Uterus (tissue), 4 donors: ENCODE measurements around the gene TTLL10. TPM values are rescaled to one million over a fixed set of nuclear protein-coding genes. Genes with fewer than 3 reads are reported as not detected.

Experiments
- DNase-seq, 2 donors: peaks; one replicate each; pipeline ENCODE4 v3.0.0-alpha.2; 2019 to 2020
- H3K27ac ChIP-seq, 2 donors: fragments of 200-600 bp; sonication (generic); 1 replicate in 1 of 2; 2 replicates in 1 of 2; pipeline ENCODE4 v1.5.1; 2016 to 2018
- H3K27me3 ChIP-seq, 2 donors: fragments of 200-600 bp; sonication (generic); one replicate each; pipeline ENCODE4 v1.5.1; 2018 to 2019; ENCODE audit warnings: control low read depth in 1 of 2
- H3K36me3 ChIP-seq, 2 donors: fragments of 200-600 bp; sonication (generic); one replicate each; pipeline ENCODE4 v1.5.1; 2019; ENCODE audit warnings: control low read depth in 1 of 2
- H3K4me1 ChIP-seq, 2 donors: fragments of 200-600 bp; sonication (generic); one replicate each; pipeline ENCODE4 v1.5.1; 2018 to 2019; ENCODE audit warnings: control low read depth in 1 of 2
- H3K4me3 ChIP-seq, 2 donors: fragments of 200-600 bp; sonication (generic); 1 replicate in 1 of 2; 2 replicates in 1 of 2; pipeline ENCODE4 v1.5.1; 2018 to 2019; ENCODE audit warnings: mild to moderate bottlenecking in 1 of 2
- H3K9me3 ChIP-seq, 2 donors: fragments of 200-600 bp; sonication (generic); one replicate each; pipeline ENCODE4 v1.5.1; 2019; ENCODE audit warnings: control low read depth in 1 of 2
- POLR2A ChIP-seq, 2 donors: fragments of 450-650 bp; IDR thresholded peaks; one replicate each; pipeline ENCODE4 v1.6.1; 2016; ENCODE audit warnings: antibody characterized with exemption in 2 of 2, mild to moderate bottlenecking in 1 of 2, moderate library complexity in 1 of 2
- intact Hi-C: fragments of 100-400 bp; cut with DNase I; formaldehyde crosslinking; loops from one replicate; pipeline ENCODE4 v1.15.1; 2023; ENCODE audit warnings: low total_unique reads
- total RNA-seq, 4 donors: library from RNA; depleted of rRNA in 3 of 4; stranded (reverse); fragments of >200 nt in 3 of 4; gene quantifications; one replicate each; pipeline versions ENCODE4 v1.1.0 to v1.2.4, GENCODE V29; 2014 to 2023
- TF ChIP-seq, protein P1 (sequence below), 4 experiments: fragments of 200-600 bp in 2 of 4; fragments of 450-650 bp in 2 of 4; sonication (generic) in 2 of 4; IDR thresholded peaks; one replicate each; pipeline ENCODE4 v1.5.1; 2016 to 2019; ENCODE audit warnings: antibody characterized with exemption in 4 of 4, mild to moderate bottlenecking in 2 of 4, moderate library complexity in 1 of 4
- donor health status: DM: yes; HTN: yes; CAD: no.

The TTLL10 gene
- total RNA-seq, 4 donors from 2014 or later: 0.35 to 0.51 TPM; not detected in 2

DNA sequence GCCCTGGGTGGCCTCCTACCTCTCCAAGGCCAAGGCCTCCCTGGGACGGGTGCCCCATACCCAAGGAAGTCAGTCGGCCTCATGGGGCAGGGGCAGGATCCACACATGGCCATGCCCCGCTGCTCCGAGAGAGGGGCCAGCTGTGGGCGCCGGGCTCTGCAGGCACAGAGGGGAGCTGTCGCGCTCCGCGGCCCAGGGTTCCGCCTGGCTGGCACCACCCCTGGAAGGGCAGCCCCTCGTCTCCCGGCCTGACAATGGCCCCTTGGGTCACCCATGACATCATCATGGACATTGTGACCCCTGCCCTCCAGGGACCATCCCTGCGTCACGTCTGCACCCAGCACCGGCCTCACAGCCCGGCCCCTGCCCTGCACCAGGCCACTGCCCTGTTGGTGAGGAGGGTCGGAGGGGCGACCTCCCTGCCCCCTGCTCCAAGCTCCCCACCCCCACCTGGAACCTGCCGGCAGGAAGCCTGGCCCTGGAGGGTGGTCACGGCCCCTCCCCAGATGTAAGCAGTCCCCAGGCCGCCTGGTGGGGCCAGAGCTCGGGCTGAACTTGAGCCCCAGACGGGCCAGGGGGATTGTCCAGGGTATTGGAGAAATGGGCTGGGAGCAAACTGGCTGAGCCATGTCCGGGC is 5.8 kb downstream of the TTLL10 start:
- TF ChIP-seq, protein P1, sequence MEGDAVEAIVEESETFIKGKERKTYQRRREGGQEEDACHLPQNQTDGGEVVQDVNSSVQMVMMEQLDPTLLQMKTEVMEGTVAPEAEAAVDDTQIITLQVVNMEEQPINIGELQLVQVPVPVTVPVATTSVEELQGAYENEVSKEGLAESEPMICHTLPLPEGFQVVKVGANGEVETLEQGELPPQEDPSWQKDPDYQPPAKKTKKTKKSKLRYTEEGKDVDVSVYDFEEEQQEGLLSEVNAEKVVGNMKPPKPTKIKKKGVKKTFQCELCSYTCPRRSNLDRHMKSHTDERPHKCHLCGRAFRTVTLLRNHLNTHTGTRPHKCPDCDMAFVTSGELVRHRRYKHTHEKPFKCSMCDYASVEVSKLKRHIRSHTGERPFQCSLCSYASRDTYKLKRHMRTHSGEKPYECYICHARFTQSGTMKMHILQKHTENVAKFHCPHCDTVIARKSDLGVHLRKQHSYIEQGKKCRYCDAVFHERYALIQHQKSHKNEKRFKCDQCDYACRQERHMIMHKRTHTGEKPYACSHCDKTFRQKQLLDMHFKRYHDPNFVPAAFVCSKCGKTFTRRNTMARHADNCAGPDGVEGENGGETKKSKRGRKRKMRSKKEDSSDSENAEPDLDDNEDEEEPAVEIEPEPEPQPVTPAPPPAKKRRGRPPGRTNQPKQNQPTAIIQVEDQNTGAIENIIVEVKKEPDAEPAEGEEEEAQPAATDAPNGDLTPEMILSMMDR (IDR thresholded peaks at IDR 0.05): no peak
- TF ChIP-seq POLR2A (IDR thresholded peaks at IDR 0.05): no peak
- DNase-seq: no peak
- intact Hi-C loops: no loop called here
- H3K36me3 ChIP-seq: no peaks in the 10 kb centered on the region
- no peaks in the 10 kb centered on the region for H3K4me1 ChIP-seq
- no peak overlapping the region for H3K4me3 ChIP-seq
- no peak overlapping the region for H3K27ac ChIP-seq
- no peaks in the 10 kb centered on the region for H3K9me3 ChIP-seq
- H3K27me3 ChIP-seq: peaks cover 0 to 3% of the 10 kb centered on the region in 2 donors

DNA sequence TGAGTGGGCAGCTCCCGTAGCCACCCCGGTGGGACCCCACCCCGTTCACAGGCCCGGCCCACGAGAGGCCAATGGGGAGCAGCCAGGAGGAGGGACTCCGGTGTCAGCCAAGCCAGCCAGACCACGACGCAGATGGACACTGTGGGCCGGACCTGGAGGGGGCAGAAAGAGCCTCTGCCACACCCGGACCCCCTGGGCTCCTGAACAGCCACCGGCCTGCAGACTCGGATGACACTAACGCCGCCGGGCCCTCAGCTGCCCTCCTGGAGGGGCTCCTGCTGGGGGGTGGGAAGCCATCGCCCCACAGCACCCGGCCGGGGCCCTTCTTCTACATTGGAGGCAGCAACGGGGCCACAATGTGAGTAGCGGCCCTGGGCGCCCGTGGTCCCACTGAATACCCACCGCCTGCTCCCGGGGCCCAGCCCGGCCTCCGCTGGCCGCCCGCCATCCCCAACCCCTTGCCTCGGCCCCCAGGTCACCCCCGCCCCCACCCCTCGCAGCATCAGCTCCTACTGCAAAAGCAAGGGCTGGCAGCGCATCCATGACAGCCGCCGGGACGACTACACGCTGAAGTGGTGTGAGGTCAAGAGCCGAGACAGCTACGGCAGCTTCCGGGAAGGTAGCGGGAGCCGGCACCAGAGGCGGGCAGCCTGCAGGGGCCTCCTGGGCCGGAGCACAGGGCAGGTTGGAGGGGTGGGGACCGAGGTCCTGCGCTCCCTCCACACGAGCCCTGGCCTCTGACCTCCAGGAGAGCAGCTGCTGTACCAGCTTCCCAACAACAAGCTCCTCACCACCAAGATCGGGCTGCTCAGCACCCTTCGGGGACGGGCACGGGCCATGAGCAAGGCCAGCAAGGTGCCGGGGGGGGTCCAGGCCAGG is 6.5 kb downstream of the TTLL10 start:
- H3K4me3 ChIP-seq: no peak overlapping the region
- intact Hi-C loops: no loop called here
- no peaks in the 10 kb centered on the region for H3K27me3 ChIP-seq
- TF ChIP-seq POLR2A (IDR thresholded peaks at IDR 0.05): no peak
- TF ChIP-seq, protein P1 (IDR thresholded peaks at IDR 0.05): no peak
- no peaks in the 10 kb centered on the region for H3K4me1 ChIP-seq
- no peak for DNase-seq
- H3K36me3 ChIP-seq: no peaks in the 10 kb centered on the region
- no peaks in the 10 kb centered on the region for H3K9me3 ChIP-seq
- H3K27ac ChIP-seq: no peak overlapping the region

DNA sequence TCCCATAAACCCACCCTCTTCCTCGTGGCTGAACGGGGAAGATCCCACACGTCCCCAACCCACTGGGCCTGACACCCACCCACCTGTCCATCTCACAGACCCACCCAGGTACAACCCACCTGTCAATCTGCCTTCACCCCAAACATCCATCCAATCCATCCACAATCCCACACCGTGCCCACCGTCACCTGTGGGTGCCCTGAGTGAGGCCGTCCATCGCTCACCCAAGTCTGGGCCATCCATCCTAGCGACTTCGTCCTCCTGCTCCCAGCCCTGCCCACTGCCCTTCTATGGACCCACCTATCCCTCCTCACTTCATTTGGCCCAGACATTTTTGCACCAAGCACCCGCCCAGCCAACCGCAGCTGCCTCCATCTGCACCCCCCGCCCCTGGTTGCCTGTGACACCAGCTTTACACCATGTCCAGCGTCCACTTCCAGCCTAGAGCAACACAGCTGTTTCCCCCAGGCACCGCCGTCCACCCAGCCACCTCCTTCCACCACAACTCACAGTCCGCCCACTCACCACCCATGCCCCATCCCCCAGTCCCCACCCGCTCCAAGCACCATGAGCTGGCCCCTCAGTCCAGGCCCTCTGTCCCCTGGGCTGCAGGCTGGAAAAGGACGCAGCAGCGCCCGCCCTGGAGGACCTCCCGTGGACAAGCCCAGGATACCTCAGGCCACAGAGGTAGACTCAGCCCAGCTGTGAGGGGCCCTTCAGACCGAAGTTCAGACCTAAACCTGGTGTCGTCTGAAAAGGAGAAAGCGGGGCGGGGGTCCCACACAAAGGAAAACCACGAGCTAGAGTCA is 7.7 kb downstream of the TTLL10 start:
- no peak overlapping the region for H3K4me3 ChIP-seq
- H3K9me3 ChIP-seq: no peaks in the 10 kb centered on the region
- intact Hi-C loops: no loop called here
- no peak overlapping the region for H3K27ac ChIP-seq
- H3K27me3 ChIP-seq: no peaks in the 10 kb centered on the region
- no peaks in the 10 kb centered on the region for H3K36me3 ChIP-seq
- no peaks in the 10 kb centered on the region for H3K4me1 ChIP-seq
- TF ChIP-seq POLR2A (IDR thresholded peaks at IDR 0.05): no peak
- TF ChIP-seq, protein P1 (IDR thresholded peaks at IDR 0.05): no peak
- no peak for DNase-seq

DNA sequence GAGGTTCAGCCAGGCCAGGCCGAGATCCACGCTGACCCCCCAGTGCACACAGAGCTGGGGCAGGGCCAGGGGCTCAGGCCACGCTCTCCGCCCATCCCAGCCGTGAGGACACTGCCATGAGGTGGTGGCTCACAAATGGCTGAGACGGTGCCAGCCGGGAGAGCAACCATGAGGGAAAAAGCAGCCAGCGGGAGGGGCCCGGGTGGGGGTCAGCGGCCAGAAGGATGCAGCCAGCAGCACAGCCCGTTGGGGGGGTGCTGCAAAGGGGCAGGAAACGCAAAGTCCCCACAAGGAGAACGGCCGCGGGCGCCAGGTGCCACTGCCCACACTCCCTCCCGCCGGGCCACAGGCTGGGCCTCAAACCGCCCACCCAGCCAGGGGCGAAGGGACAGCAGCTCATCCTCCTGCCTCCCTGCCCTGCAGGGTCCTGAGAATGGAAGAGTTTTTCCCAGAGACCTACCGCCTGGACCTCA is 8.3 kb downstream of the TTLL10 start:
- TF ChIP-seq POLR2A (IDR thresholded peaks at IDR 0.05): no peak
- TF ChIP-seq, protein P1 (IDR thresholded peaks at IDR 0.05): no peak
- no peak overlapping the region for H3K4me3 ChIP-seq
- H3K27me3 ChIP-seq: no peaks in the 10 kb centered on the region
- no peak overlapping the region for H3K27ac ChIP-seq
- no peaks in the 10 kb centered on the region for H3K4me1 ChIP-seq
- intact Hi-C loops: no loop called here
- H3K9me3 ChIP-seq: no peaks in the 10 kb centered on the region
- no peaks in the 10 kb centered on the region for H3K36me3 ChIP-seq
- no peak for DNase-seq
